GM23248 (cell line): Measurements from ENCODE around the gene WBP4. TPM values are rescaled to one million over a fixed set of nuclear protein-coding genes. Genes with fewer than 3 reads are reported as not detected.

ENCODE experiments used
- DNase-seq: peaks from one replicate; pipeline ENCODE4 v3.0.0-alpha.2; 2015
- H2AFZ ChIP-seq: fragments of 200-600 bp; sonication (generic); 2 replicates; pipeline ENCODE4 v1.6.1; 2016; ENCODE audit warnings: antibody characterized with exemption
- H3F3A ChIP-seq: fragments of 200-600 bp; sonication (generic); 2 replicates; pipeline ENCODE4 v1.6.1; 2016; ENCODE audit warnings: mild to moderate bottlenecking, antibody characterized with exemption, mixed run types; ENCODE audit not compliant: insufficient read depth
- H3K27ac ChIP-seq: fragments of 200-600 bp; sonication (generic); 2 replicates; pipeline ENCODE4 v1.5.1; 2016; ENCODE audit warnings: mild to moderate bottlenecking
- H3K27me3 ChIP-seq: fragments of 200-600 bp; sonication (generic); replicated peaks from 2 replicates; pipeline ENCODE4 v1.6.1; 2016; ENCODE audit warnings: mild to moderate bottlenecking; ENCODE audit not compliant: insufficient read depth
- H3K36me3 ChIP-seq: fragments of 200-600 bp; sonication (generic); 2 replicates; pipeline ENCODE4 v1.6.1; 2016; ENCODE audit warnings: low read depth, mild to moderate bottlenecking
- H3K4me1 ChIP-seq: fragments of 200-600 bp; sonication (generic); 2 replicates; pipeline ENCODE4 v1.6.1; 2016; ENCODE audit warnings: mild to moderate bottlenecking; ENCODE audit not compliant: insufficient read depth
- H3K4me2 ChIP-seq: fragments of 200-600 bp; sonication (generic); one replicate; pipeline ENCODE4 v1.6.1; 2016; ENCODE audit warnings: mild to moderate bottlenecking; ENCODE audit not compliant: unreplicated experiment
- H3K4me3 ChIP-seq: fragments of 200-600 bp; sonication (generic); 2 replicates; pipeline ENCODE4 v1.5.1; 2016; ENCODE audit warnings: mild to moderate bottlenecking
- H3K79me2 ChIP-seq: fragments of 200-600 bp; sonication (generic); 2 replicates; pipeline ENCODE4 v1.6.1; 2016; ENCODE audit warnings: mild to moderate bottlenecking; ENCODE audit not compliant: insufficient read depth
- H3K9ac ChIP-seq: fragments of 200-600 bp; sonication (generic); 2 replicates; pipeline ENCODE4 v1.6.1; 2016; ENCODE audit warnings: mild to moderate bottlenecking
- H3K9me2 ChIP-seq: fragments of 200-600 bp; sonication (generic); 2 replicates; pipeline ENCODE4 v1.6.1; 2016; ENCODE audit warnings: mixed run types, mild to moderate bottlenecking, moderate library complexity; ENCODE audit not compliant: insufficient read depth
- H3K9me3 ChIP-seq: fragments of 200-600 bp; sonication (generic); one replicate; pipeline ENCODE4 v1.6.1; 2017; ENCODE audit warnings: low read depth
- H4K20me1 ChIP-seq: fragments of 200-600 bp; sonication (generic); 2 replicates; pipeline ENCODE4 v1.6.0; 2016; ENCODE audit not compliant: insufficient read depth
- EZH2 ChIP-seq: fragments of 200-600 bp; sonication (generic); IDR thresholded peaks from 2 replicates; pipeline ENCODE4 v1.6.1; 2018; ENCODE audit warnings: antibody characterized with exemption, mild to moderate bottlenecking; ENCODE audit not compliant: insufficient read depth, poor library complexity, severe bottlenecking
- EZH2phosphoT487 ChIP-seq: fragments of 200-600 bp; sonication (generic); IDR thresholded peaks from 2 replicates; pipeline ENCODE4 v1.6.1; 2018; ENCODE audit warnings: antibody characterized with exemption, moderate library complexity, mild to moderate bottlenecking, low read depth; ENCODE audit not compliant: insufficient read depth
- WGBS, 2 experiments: methylation state at CpG; one replicate each; pipeline ENCODE4 v1.1.6; 2015 to 2017; ENCODE audit warnings: low lambda C conversion rate in 2 of 2, low coverage in 1 of 2; ENCODE audit errors: missing lambda C conversion rate in 2 of 2; 5-methylcytosine and 5-hydroxymethylcytosine counted together
- in situ Hi-C: fragments of 300-500 bp; cut with MboI; formaldehyde crosslinking; loops from 2 replicates; pipeline ENCODE4 v1.15.0; 2020
- polyA plus RNA-seq: library from polyadenylated mRNA; unstranded; fragments of >200 nt; fragmentation: Nextera tagmentation; extraction: Ambion mirVana; gene quantifications from 2 replicates; pipeline ENCODE4 v1.2.1, GENCODE V29; 2016
- total RNA-seq: library from RNA; depleted of rRNA; stranded (reverse); fragments of >200 nt; shearing (Covaris generic); gene quantifications from 2 replicates; pipeline ENCODE4 v1.2.3, GENCODE V29; 2014

Gene WBP4
- total and polyA plus RNA-seq, 2 experiments from 2014 or later = 11.8 to 14.0 TPM

DNA sequence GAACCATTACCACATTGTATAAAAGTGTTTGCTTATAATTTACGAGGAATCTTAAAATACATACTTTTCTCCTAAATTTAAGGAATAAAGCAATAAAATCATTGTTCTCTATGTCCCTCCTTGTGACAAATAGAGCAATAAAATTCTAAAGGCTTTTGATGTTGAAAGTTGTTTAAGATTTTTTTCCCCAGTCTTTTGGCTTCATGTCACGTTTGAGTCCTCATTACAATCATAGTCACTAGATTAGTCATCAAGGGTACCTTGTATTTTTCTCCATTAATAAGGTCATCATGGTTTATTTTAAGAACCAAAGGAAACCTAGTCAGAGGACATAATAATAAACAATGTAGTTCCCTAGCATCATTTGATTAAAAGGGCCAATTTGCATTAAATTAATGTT lies 3.2 kb downstream of the WBP4 start:
- H3K9me2 ChIP-seq = no peaks in the 10 kb centered on the region
- DNase-seq = peak; percentile 87
- peak overlapping the region; percentile 57 for H3K4me3 ChIP-seq
- WGBS, 2 experiments = 26 to 33% methylated on average over 2 of the region's 2 CpGs
- H2AFZ ChIP-seq = no peak overlapping the region
- H3K27me3 ChIP-seq = no peaks in the 10 kb centered on the region
- H3K79me2 ChIP-seq = peaks cover 47% of the 10 kb centered on the region
- peaks cover 40% of the 10 kb centered on the region for H3K36me3 ChIP-seq
- in situ Hi-C loops = no loop called here
- H3K4me1 ChIP-seq = peaks cover 38% of the 10 kb centered on the region
- TF ChIP-seq EZH2phosphoT487 (no peak), EZH2 (no peak)
- H3F3A ChIP-seq = peaks cover 47% of the 10 kb centered on the region
- H3K4me2 ChIP-seq = peak overlapping the region; percentile 88
- peak overlapping the region; percentile 100 for H3K27ac ChIP-seq
- peaks cover 10% of the 10 kb centered on the region; the same call in 1 of the 2 replicates for H4K20me1 ChIP-seq
- H3K9me3 ChIP-seq = no peaks in the 10 kb centered on the region
- peak overlapping the region; percentile 73 for H3K9ac ChIP-seq

DNA sequence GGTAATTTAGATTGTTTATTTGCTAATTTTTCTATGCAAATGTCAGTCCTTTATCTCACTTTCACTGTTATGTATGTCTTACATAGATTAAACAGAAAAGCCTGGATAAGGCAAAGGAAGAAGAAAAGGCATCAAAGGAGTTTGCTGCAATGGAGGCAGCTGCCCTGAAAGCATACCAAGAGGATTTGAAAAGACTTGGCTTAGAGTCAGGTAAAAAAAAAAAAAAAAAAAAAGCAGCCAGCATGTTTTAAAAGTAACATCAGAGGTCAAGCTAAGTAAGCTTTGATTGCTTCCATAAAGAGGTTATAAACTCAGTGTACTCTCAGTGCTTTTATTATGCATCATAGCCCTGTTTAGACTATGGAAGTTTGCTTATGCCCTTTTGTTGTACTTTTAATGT lies 3.8 kb downstream of the WBP4 start:
- Histone ChIP-seq H3K9me2 (no peaks in the 10 kb centered on the region), H3K9me3 (no peaks in the 10 kb centered on the region), H2AFZ (no peak overlapping the region), H3K9ac (peak overlapping the region; percentile 73), H3K4me1 (peaks cover 38% of the 10 kb centered on the region), H3K79me2 (peaks cover 41% of the 10 kb centered on the region), H3F3A (peaks cover 43% of the 10 kb centered on the region), H3K27ac (peak overlapping the region; percentile 100), H3K4me2 (peak overlapping the region; percentile 88), H3K4me3 (peak overlapping the region; percentile 57), H3K27me3 (no peaks in the 10 kb centered on the region), H3K36me3 (peaks cover 46% of the 10 kb centered on the region), H4K20me1 (peaks cover 10% of the 10 kb centered on the region; the same call in 1 of the 2 replicates)
- TF ChIP-seq EZH2phosphoT487 (no peak), EZH2 (no peak)
- in situ Hi-C loops = no loop called here
- peak; percentile 75 for DNase-seq

DNA sequence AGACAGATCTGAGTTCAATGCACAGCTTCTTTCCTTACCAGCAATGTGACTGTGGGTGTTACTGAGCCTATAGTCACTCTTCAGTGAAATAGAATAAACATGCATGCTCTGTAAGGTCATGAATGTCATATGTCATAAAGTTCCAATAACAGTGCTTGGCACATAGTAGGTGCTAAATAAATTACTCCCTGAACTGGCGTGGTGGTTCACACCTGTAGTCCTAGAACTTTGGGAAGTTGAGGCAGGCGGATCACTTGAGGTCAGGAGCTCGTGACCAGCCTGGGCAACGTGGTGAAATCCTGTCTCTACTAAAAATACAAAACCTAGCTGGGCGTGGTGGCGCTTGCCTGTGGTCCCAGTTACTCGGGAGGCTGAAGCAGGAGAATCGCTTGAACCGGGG lies 13.2 kb downstream of the WBP4 start:
- Histone ChIP-seq H3K36me3 (peaks cover 62% of the 10 kb centered on the region), H2AFZ (no peak overlapping the region), H4K20me1 (no peaks in the 10 kb centered on the region), H3K9ac (no peak overlapping the region), H3K4me3 (no peak overlapping the region), H3F3A (0 out of 2 replicates have a peak, but pooled peaks cover 4% of the 10 kb centered on the region), H3K9me2 (no peaks in the 10 kb centered on the region), H3K27ac (no peak overlapping the region), H3K27me3 (no peaks in the 10 kb centered on the region), H3K9me3 (no peaks in the 10 kb centered on the region), H3K4me2 (no peak overlapping the region), H3K4me1 (no peaks in the 10 kb centered on the region), H3K79me2 (no peaks in the 10 kb centered on the region)
- in situ Hi-C loops = no loop called here
- TF ChIP-seq EZH2 = no peak
- TF ChIP-seq EZH2phosphoT487 = no peak
- DNase-seq = no peak
- WGBS, 2 experiments = 90 to 91% methylated on average over 9 of the region's 9 CpGs

DNA sequence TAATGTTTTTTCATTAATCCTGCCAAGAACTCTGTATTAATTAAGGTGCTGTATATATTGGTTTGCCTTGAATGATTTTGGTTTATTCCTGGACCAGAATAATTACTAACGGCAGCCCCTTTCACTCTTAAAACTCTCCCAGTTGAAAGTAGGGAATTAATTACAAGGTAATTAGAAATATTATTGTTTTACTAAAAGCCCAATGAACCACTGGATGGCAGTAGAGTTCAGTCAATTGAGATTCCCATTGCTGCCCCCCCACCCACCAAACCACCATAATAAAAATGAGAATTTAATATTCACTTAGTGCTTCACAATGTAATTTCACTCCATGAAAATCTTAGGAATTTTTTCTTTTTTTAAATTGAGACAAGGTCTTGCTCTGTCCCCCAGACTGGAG lies 13.7 kb downstream of the WBP4 start:
- Histone ChIP-seq H3K9me3 (no peaks in the 10 kb centered on the region), H3K27me3 (no peaks in the 10 kb centered on the region), H3K9ac (no peak overlapping the region), H4K20me1 (no peaks in the 10 kb centered on the region), H3K4me2 (no peak overlapping the region), H3F3A (0 out of 2 replicates have a peak, but pooled peaks cover 4% of the 10 kb centered on the region), H3K79me2 (no peaks in the 10 kb centered on the region), H2AFZ (no peak overlapping the region), H3K36me3 (peaks cover 57% of the 10 kb centered on the region), H3K27ac (no peak overlapping the region), H3K4me3 (no peak overlapping the region), H3K9me2 (no peaks in the 10 kb centered on the region), H3K4me1 (no peaks in the 10 kb centered on the region)
- TF ChIP-seq EZH2 (no peak), EZH2phosphoT487 (no peak)
- 21 to 26% methylated on average over 1 of the region's 1 CpG for WGBS, 2 experiments
- peak; percentile 69 for DNase-seq
- in situ Hi-C loops = no loop called here

DNA sequence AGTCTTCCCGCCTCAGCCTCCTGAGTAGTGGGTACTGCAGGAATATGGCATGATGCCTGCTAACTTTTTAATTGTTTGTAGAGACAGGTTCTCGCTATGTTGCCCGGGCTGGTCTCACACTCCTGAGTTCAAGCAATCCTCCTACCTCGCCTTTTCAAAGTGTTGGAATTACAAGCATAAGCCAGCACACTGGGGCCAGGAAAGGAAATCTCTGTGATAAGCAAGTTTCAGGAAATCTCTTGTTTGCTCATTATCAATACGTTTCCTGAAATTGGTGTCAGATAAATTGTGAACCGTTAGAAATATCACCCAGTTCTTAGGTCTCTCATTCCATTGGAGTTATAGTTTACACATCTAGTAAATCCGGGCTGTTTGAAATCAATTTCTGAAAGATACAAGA lies 14.2 kb downstream of the WBP4 start:
- Histone ChIP-seq H2AFZ (no peak overlapping the region), H3K9ac (no peak overlapping the region), H3K36me3 (peaks cover 55% of the 10 kb centered on the region), H3K4me2 (no peak overlapping the region), H3K4me3 (no peak overlapping the region), H3K9me3 (no peaks in the 10 kb centered on the region), H4K20me1 (no peaks in the 10 kb centered on the region), H3K27me3 (no peaks in the 10 kb centered on the region), H3F3A (0 out of 2 replicates have a peak, but pooled peaks cover 1% of the 10 kb centered on the region), H3K9me2 (no peaks in the 10 kb centered on the region), H3K4me1 (no peaks in the 10 kb centered on the region), H3K79me2 (no peaks in the 10 kb centered on the region), H3K27ac (no peak overlapping the region)
- DNase-seq = no peak
- in situ Hi-C loops = no loop called here
- 93 to 95% methylated on average over 7 of the region's 7 CpGs for WGBS, 2 experiments
- TF ChIP-seq EZH2 = no peak
- TF ChIP-seq EZH2phosphoT487 = no peak
